HCT116 (cell line): Measurements from ENCODE around the gene PEX10. TPM values are rescaled to one million over a fixed set of nuclear protein-coding genes. Genes with fewer than 3 reads are reported as not detected.

Experiments used
- ATAC-seq: fragments of 200-7000 bp; cut with Tn5 transposase; 2 replicates; pipeline ENCODE4 v1.9.1; 2020; ENCODE audit warnings: mild to moderate bottlenecking, moderate library complexity
- BruUV-seq: library from RNA; stranded (reverse); fragments of 400-500 nt; replicated peaks from 2 replicates; lab custom pipeline; 2021; lab: Mats Ljungman, UMichigan
- CTCF ChIA-PET: fragments of 300-600 bp; sonication (Branson Sonifier 250); formaldehyde crosslinking; loops from one replicate; lab custom pipeline; 2021; ENCODE audit warnings: antibody characterized with exemption; lab: Charles Lee
- POLR2A ChIA-PET: fragments of 300-600, 350-600 bp; sonication (Branson Sonifier 250); formaldehyde crosslinking; loops from one replicate; lab custom pipeline; 2021; ENCODE audit warnings: antibody characterized with exemption; lab: Charles Lee
- RAD21 ChIA-PET, 2 experiments: fragments of 300-600 bp; sonication (Branson Sonifier 250); formaldehyde crosslinking; loops; one replicate each; lab custom pipeline; 2023; ENCODE audit warnings: low total read pairs in 2 of 2; ENCODE audit not compliant: uncharacterized antibody in 2 of 2, unreplicated experiment in 2 of 2, low non-redundant PET in 1 of 2; lab: Charles Lee
- DNase-seq: peaks from one replicate; pipeline ENCODE4 v3.0.0-alpha.2; 2010; ENCODE audit warnings: low read depth, low spot score
- H2AFZ ChIP-seq: fragments of 200-600 bp; shearing (Covaris generic), sonication (generic); 2 replicates; pipeline ENCODE4 v1.6.1; 2017; ENCODE audit warnings: low read depth, mixed run types, mixed read lengths, antibody characterized with exemption, low read length; ENCODE audit not compliant: poor library complexity, severe bottlenecking
- H3K27ac ChIP-seq: 2 replicates; pipeline ENCODE4 v1.5.1; 2012; ENCODE audit warnings: low read depth, low read length
- H3K27me3 ChIP-seq: fragments of 200-600 bp; sonication (generic); 2 replicates; pipeline ENCODE4 v1.6.1; 2016; ENCODE audit warnings: mixed run types, low read length, mixed read lengths; ENCODE audit not compliant: insufficient read depth
- H3K36me3 ChIP-seq, 2 experiments: fragments of 200-500 bp in 1 of 2; fragments of 200-600 bp in 1 of 2; sonication (Bioruptor generic) in 1 of 2; sonication (generic) in 1 of 2; 2 replicates each; pipeline versions ENCODE4 v1.5.1 to v1.6.1; 2014 to 2016; ENCODE audit warnings: low read length in 2 of 2, inconsistent platforms in 1 of 2, mixed read lengths in 1 of 2, mixed run types in 1 of 2; ENCODE audit not compliant: insufficient read depth in 2 of 2, control insufficient read depth in 1 of 2
- H3K4me1 ChIP-seq, 2 experiments: fragments of 200-600 bp in 1 of 2; sonication (generic) in 1 of 2; 2 replicates each; pipeline versions ENCODE4 v1.5.1 to v1.6.1; 2012 to 2017; ENCODE audit warnings: low read length in 2 of 2, inconsistent platforms in 1 of 2, mild to moderate bottlenecking in 1 of 2, mixed read lengths in 1 of 2, mixed run types in 1 of 2, moderate library complexity in 1 of 2; ENCODE audit not compliant: insufficient read depth in 2 of 2, control insufficient read depth in 1 of 2
- H3K4me2 ChIP-seq: fragments of 200-600 bp; sonication (generic); 2 replicates; pipeline ENCODE4 v1.6.1; 2017; ENCODE audit warnings: mixed run types, low read length, mixed read lengths
- H3K4me3 ChIP-seq, 2 experiments: fragments of 200-600 bp in 1 of 2; sonication (generic) in 1 of 2; replicated peaks in 1 of 2; 2 replicates each; pipeline ENCODE4 v1.5.1; 2011 to 2016; ENCODE audit warnings: low read length in 2 of 2, control low read depth in 1 of 2, low read depth in 1 of 2, mild to moderate bottlenecking in 1 of 2, mixed read lengths in 1 of 2, mixed run types in 1 of 2
- H3K79me2 ChIP-seq: fragments of 200-600 bp; sonication (generic); 2 replicates; pipeline ENCODE4 v1.6.1; 2017; ENCODE audit warnings: mild to moderate bottlenecking, mixed run types, low read length, moderate library complexity, mixed read lengths; ENCODE audit not compliant: insufficient read depth
- H3K9ac ChIP-seq: fragments of 200-600 bp; sonication (generic); 2 replicates; pipeline ENCODE4 v1.6.1; 2016; ENCODE audit warnings: low read length, mixed read lengths
- H3K9me2 ChIP-seq: fragments of 200-600 bp; sonication (generic), shearing (Covaris generic); 2 replicates; pipeline ENCODE4 v1.6.1; 2017; ENCODE audit warnings: mixed run types, mild to moderate bottlenecking, moderate library complexity; ENCODE audit not compliant: insufficient read depth
- H3K9me3 ChIP-seq, 2 experiments: fragments of 200-500 bp in 1 of 2; fragments of 200-600 bp in 1 of 2; sonication (Bioruptor generic) in 1 of 2; sonication (generic) in 1 of 2; 2 replicates each; pipeline ENCODE4 v1.6.1; 2014 to 2017; ENCODE audit warnings: low read length in 2 of 2, mixed read lengths in 2 of 2, inconsistent platforms in 1 of 2, low read depth in 1 of 2, mild to moderate bottlenecking in 1 of 2, mixed run types in 1 of 2, moderate library complexity in 1 of 2; ENCODE audit not compliant: control insufficient read depth in 1 of 2, insufficient read depth in 1 of 2
- H4K20me1 ChIP-seq: fragments of 200-600 bp; sonication (generic), shearing (Covaris generic); 2 replicates; pipeline ENCODE4 v1.6.1; 2017; ENCODE audit warnings: mixed run types, mild to moderate bottlenecking, moderate library complexity; ENCODE audit not compliant: insufficient read depth
- CBX3 ChIP-seq: IDR thresholded peaks from 2 replicates; pipeline ENCODE4 v1.6.1; 2012; ENCODE audit warnings: low read depth
- ELF1 ChIP-seq: IDR thresholded peaks from 2 replicates; pipeline ENCODE4 v1.6.1; 2012; ENCODE audit warnings: low read depth, borderline replicate concordance
- EZH2 ChIP-seq: fragments of 200-600 bp; sonication (generic); IDR thresholded peaks from 2 replicates; pipeline ENCODE4 v1.6.1; 2017; ENCODE audit warnings: antibody characterized with exemption, mixed run types
- FOSL1 ChIP-seq: IDR thresholded peaks from 2 replicates; pipeline ENCODE4 v1.6.1; 2012; ENCODE audit warnings: low read depth
- JUND ChIP-seq: IDR thresholded peaks from 2 replicates; pipeline ENCODE4 v1.6.1; 2012
- POLR2A ChIP-seq: IDR thresholded peaks from 2 replicates; pipeline ENCODE4 v1.7.0; 2011; ENCODE audit warnings: borderline replicate concordance; ENCODE audit not compliant: insufficient read depth, insufficient read length; ENCODE audit errors: extremely low read depth
- POLR2AphosphoS5 ChIP-seq: IDR thresholded peaks from 2 replicates; pipeline ENCODE4 v1.6.1; 2011; ENCODE audit warnings: mild to moderate bottlenecking, low read depth, low read length, moderate library complexity
- SIN3A ChIP-seq: IDR thresholded peaks from 2 replicates; pipeline ENCODE4 v1.6.1; 2012; ENCODE audit warnings: low read depth
- SP1 ChIP-seq: IDR thresholded peaks from 2 replicates; pipeline ENCODE4 v1.6.1; 2012; ENCODE audit warnings: low read depth
- TCF7L2 ChIP-seq: IDR thresholded peaks from 2 replicates; pipeline ENCODE4 v1.7.0; 2011; ENCODE audit warnings: borderline replicate concordance, inconsistent platforms; ENCODE audit not compliant: insufficient read depth, insufficient read length; ENCODE audit errors: extremely low read depth
- YY1 ChIP-seq: IDR thresholded peaks from 2 replicates; pipeline ENCODE4 v1.6.1; 2011; ENCODE audit warnings: low read length, low read depth, moderate library complexity, mild to moderate bottlenecking; ENCODE audit not compliant: insufficient replicate concordance; ENCODE audit errors: extremely low read depth
- ZNF274 ChIP-seq: fragments of 200-500 bp; sonication (Bioruptor generic); IDR thresholded peaks from 2 replicates; pipeline ENCODE4 v1.6.1; 2014; ENCODE audit warnings: mild to moderate bottlenecking, low read depth, low read length, inconsistent platforms
- intact Hi-C: fragments of 100-400 bp; cut with micrococcal nuclease; formaldehyde crosslinking; loops from 2 replicates; pipeline ENCODE4 v1.10.0; 2022
- total RNA-seq: library from RNA; stranded (reverse); gene quantifications from one replicate; pipeline ENCODE4 v1.2.1, GENCODE V29; 2021; ENCODE audit not compliant: unreplicated experiment
- TF ChIP-seq, protein P1 (sequence below), 3 experiments: fragments of 200-600 bp in 1 of 3; sonication (generic) in 1 of 3; IDR thresholded peaks in 2 of 3; conservative IDR thresholded peaks in 1 of 3; 2 replicates each; pipeline ENCODE4 v1.5.1; 2012 to 2017; ENCODE audit warnings: low read depth in 2 of 3, low read length in 2 of 3, antibody characterized with exemption in 1 of 3, borderline replicate concordance in 1 of 3, control low read depth in 1 of 3, mild to moderate bottlenecking in 1 of 3, mixed read lengths in 1 of 3, mixed run types in 1 of 3, moderate library complexity in 1 of 3; ENCODE audit not compliant: insufficient read depth in 1 of 3
- TF ChIP-seq, protein P2 (sequence below): IDR thresholded peaks from 2 replicates; pipeline ENCODE4 v1.6.1; 2012
- TF ChIP-seq, protein P3 (sequence below): IDR thresholded peaks from 2 replicates; pipeline ENCODE4 v1.6.1; 2012; ENCODE audit warnings: low read depth
- TF ChIP-seq, protein P4 (sequence below): IDR thresholded peaks from 2 replicates; pipeline ENCODE4 v1.6.1; 2011; ENCODE audit warnings: mild to moderate bottlenecking, low read length, moderate library complexity; ENCODE audit not compliant: insufficient replicate concordance; ENCODE audit errors: extremely low read depth

The PEX10 gene
- total RNA-seq, 1 experiment from 2014 or later, result 27.9 TPM

DNA sequence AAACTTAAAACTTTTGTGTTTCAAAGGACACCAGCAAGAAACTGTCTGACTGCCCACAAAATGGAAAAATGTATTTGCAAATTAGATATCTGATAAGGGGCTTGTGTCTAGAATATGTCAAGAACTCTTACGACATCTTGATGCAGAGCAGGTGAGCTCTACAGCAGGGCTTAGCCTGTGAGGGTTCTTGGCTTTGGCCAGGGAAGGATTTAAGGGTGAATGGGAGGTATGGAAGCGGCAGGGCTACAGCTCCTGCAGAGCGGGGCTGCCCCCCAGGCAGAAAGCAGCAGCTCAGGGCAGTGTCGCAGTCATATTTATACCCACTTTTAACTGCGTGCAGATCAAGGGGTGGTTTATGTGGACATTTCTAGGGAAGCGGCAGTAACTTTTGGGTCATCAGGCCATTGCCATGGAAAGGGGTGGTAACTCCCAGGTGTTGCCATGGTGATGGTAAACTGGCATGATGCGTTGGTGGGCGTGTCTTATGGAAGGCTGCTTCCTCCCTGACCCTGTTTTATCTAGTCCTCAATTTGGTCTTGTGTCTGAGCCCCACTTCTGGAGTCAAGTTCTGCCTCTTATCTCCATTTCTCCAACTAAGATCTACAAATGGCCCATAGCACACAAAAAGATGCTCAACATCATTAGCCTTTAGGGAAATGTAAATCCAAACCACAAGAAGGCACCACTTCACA lies 44.2 kb downstream of the PEX10 start (continued):
- TF ChIP-seq POLR2A, result no peak

DNA sequence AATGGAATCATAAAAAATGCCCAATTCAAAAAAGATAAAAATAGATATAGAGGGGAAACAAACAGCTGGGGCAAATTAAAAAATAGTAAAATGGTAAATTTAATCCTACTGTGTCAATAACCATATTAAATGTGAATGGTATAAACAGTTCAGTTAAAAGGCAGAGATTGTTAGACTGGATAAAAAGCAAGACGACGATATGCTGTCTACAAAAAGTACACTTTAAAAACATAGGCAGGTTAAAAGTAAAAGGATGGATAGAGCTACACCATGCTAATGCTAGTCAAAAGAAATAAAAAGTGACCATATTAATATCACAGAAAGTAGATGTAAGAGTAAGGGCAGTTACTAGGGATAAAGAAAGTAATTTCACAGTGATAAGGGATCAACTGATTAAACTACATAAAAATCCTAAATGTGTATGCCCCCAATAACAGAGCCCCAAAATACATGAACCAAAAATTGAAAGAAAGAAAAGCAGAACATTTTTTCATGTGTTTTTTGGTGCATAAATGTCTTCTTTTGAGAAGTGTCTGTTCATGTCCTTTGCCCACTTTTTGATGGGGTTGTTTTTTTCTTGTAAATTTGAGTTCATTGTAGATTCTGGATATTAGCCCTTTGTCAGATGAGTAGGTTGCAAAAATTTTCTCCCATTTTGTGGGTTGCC lies 48.4 kb downstream of the PEX10 start:
- RAD21 ChIA-PET, result no interaction called here
- Histone ChIP-seq H3K4me3 (no peak overlapping the region), H3K36me3 (no peaks in the 10 kb centered on the region), H3K9me3 (no peaks in the 10 kb centered on the region), H3K79me2 (no peaks in the 10 kb centered on the region), H3K27me3 (no peaks in the 10 kb centered on the region), H3K4me2 (no peak overlapping the region), H3K9me2 (no peaks in the 10 kb centered on the region), H3K4me1 (peaks cover 13 to 15% of the 10 kb centered on the region in 2 experiments; a peak in 3 of 4 replicates), H3K9ac (no peak overlapping the region), H2AFZ (no peak overlapping the region), H4K20me1 (no peaks in the 10 kb centered on the region), H3K27ac (no peak overlapping the region)
- ATAC-seq (no peak), DNase-seq (no peak)
- POLR2A ChIA-PET, result no interaction called here
- intact Hi-C loops, result no loop called here
- CTCF ChIA-PET, result no interaction called here
- BruUV-seq, result no TSS peak
- TF ChIP-seq POLR2A (no peak), POLR2AphosphoS5 (no peak), YY1 (no peak), TCF7L2 (no peak), SP1 (no peak), CBX3 (no peak), ZNF274 (no peak), EZH2 (no peak), SIN3A (no peak), JUND (no peak), FOSL1 (no peak), ELF1 (no peak)
- TF ChIP-seq, protein P1, sequence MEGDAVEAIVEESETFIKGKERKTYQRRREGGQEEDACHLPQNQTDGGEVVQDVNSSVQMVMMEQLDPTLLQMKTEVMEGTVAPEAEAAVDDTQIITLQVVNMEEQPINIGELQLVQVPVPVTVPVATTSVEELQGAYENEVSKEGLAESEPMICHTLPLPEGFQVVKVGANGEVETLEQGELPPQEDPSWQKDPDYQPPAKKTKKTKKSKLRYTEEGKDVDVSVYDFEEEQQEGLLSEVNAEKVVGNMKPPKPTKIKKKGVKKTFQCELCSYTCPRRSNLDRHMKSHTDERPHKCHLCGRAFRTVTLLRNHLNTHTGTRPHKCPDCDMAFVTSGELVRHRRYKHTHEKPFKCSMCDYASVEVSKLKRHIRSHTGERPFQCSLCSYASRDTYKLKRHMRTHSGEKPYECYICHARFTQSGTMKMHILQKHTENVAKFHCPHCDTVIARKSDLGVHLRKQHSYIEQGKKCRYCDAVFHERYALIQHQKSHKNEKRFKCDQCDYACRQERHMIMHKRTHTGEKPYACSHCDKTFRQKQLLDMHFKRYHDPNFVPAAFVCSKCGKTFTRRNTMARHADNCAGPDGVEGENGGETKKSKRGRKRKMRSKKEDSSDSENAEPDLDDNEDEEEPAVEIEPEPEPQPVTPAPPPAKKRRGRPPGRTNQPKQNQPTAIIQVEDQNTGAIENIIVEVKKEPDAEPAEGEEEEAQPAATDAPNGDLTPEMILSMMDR (IDR thresholded peaks at IDR 0.05 in 2 of 3, conservative IDR thresholded peaks at IDR 0.05 in 1 of 3; ENCODE audit: borderline replicate concordance in 1 of 3, insufficient read depth in 1 of 3, low read depth in 2 of 3, low read length in 2 of 3), result no peak
- TF ChIP-seq, protein P2, sequence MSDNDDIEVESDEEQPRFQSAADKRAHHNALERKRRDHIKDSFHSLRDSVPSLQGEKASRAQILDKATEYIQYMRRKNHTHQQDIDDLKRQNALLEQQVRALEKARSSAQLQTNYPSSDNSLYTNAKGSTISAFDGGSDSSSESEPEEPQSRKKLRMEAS, result no peak
- TF ChIP-seq, protein P3, sequence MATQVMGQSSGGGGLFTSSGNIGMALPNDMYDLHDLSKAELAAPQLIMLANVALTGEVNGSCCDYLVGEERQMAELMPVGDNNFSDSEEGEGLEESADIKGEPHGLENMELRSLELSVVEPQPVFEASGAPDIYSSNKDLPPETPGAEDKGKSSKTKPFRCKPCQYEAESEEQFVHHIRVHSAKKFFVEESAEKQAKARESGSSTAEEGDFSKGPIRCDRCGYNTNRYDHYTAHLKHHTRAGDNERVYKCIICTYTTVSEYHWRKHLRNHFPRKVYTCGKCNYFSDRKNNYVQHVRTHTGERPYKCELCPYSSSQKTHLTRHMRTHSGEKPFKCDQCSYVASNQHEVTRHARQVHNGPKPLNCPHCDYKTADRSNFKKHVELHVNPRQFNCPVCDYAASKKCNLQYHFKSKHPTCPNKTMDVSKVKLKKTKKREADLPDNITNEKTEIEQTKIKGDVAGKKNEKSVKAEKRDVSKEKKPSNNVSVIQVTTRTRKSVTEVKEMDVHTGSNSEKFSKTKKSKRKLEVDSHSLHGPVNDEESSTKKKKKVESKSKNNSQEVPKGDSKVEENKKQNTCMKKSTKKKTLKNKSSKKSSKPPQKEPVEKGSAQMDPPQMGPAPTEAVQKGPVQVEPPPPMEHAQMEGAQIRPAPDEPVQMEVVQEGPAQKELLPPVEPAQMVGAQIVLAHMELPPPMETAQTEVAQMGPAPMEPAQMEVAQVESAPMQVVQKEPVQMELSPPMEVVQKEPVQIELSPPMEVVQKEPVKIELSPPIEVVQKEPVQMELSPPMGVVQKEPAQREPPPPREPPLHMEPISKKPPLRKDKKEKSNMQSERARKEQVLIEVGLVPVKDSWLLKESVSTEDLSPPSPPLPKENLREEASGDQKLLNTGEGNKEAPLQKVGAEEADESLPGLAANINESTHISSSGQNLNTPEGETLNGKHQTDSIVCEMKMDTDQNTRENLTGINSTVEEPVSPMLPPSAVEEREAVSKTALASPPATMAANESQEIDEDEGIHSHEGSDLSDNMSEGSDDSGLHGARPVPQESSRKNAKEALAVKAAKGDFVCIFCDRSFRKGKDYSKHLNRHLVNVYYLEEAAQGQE, result no peak
- TF ChIP-seq, protein P4, sequence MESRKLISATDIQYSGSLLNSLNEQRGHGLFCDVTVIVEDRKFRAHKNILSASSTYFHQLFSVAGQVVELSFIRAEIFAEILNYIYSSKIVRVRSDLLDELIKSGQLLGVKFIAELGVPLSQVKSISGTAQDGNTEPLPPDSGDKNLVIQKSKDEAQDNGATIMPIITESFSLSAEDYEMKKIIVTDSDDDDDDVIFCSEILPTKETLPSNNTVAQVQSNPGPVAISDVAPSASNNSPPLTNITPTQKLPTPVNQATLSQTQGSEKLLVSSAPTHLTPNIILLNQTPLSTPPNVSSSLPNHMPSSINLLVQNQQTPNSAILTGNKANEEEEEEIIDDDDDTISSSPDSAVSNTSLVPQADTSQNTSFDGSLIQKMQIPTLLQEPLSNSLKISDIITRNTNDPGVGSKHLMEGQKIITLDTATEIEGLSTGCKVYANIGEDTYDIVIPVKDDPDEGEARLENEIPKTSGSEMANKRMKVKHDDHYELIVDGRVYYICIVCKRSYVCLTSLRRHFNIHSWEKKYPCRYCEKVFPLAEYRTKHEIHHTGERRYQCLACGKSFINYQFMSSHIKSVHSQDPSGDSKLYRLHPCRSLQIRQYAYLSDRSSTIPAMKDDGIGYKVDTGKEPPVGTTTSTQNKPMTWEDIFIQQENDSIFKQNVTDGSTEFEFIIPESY, result no peak
